GM19438 (cell line): ENCODE measurements around the gene SUPT20H.

Experiments used
- ATAC-seq: cut with Tn5 transposase; IDR thresholded peaks from one replicate; pipeline ENCODE4 v1.9.1; 2021; ENCODE audit warnings: low read depth; ENCODE audit not compliant: unreplicated experiment

SUPT20H gene

GRCh38 chr13:37058910-37059847, at the start of gene SUPT20H:
Gene SUPT20H (minus strand): TSS chr13:37059688. CDS start chr13:37051490, 8,198 bp downstream.
- peak; percentile 96 for ATAC-seq

GRCh38 chr13:37109051-37109678, 49.7 kb upstream of the SUPT20H start:
- no peak for ATAC-seq

- no peak for ATAC-seq
Measured at GRCh38 chr13:37107868-37108267, 48.4 kb upstream of the SUPT20H start.

- ATAC-seq: no peak
Measured at GRCh38 chr13:37107456-37107855, 48.0 kb upstream of the SUPT20H start.

GRCh38 chr13:37106642-37107041, 47.2 kb upstream of the SUPT20H start:
- ATAC-seq: no peak

GRCh38 chr13:37105251-37105714, 45.8 kb upstream of the SUPT20H start, which contains the start of gene CSNK1A1L:
Gene CSNK1A1L (minus strand): TSS chr13:37105664. CDS start chr13:37105256, 408 bp downstream.
- ATAC-seq: no peak

- no peak for ATAC-seq
Measured at GRCh38 chr13:37102896-37103295, 43.4 kb upstream of the SUPT20H start.

- ATAC-seq: no peak
Measured at GRCh38 chr13:37101201-37101600, 41.7 kb upstream of the SUPT20H start.

- ATAC-seq: no peak
Measured at GRCh38 chr13:37100731-37101130, 41.2 kb upstream of the SUPT20H start.

- no peak for ATAC-seq
Measured at GRCh38 chr13:37097076-37097475, 37.6 kb upstream of the SUPT20H start.

GRCh38 chr13:37094840-37095239, 35.4 kb upstream of the SUPT20H start:
- no peak for ATAC-seq

GRCh38 chr13:37094099-37094498, 34.6 kb upstream of the SUPT20H start:
- no peak for ATAC-seq

- ATAC-seq: no peak
Measured at GRCh38 chr13:37091835-37092234, 32.3 kb upstream of the SUPT20H start.

GRCh38 chr13:37090912-37091311, 31.4 kb upstream of the SUPT20H start:
- ATAC-seq: no peak

GRCh38 chr13:37089495-37089894, 30.0 kb upstream of the SUPT20H start:
- no peak for ATAC-seq

GRCh38 chr13:37087486-37087885, 28.0 kb upstream of the SUPT20H start:
- ATAC-seq: no peak

GRCh38 chr13:37085606-37086005, 26.1 kb upstream of the SUPT20H start:
- no peak for ATAC-seq

- no peak for ATAC-seq
Measured at GRCh38 chr13:37076818-37077217, 17.3 kb upstream of the SUPT20H start.

- no peak for ATAC-seq
Measured at GRCh38 chr13:37075164-37075563, 15.7 kb upstream of the SUPT20H start.

- no peak for ATAC-seq
Measured at GRCh38 chr13:37074703-37075102, 15.2 kb upstream of the SUPT20H start.

GRCh38 chr13:37072024-37072423, 12.5 kb upstream of the SUPT20H start:
- no peak for ATAC-seq

- no peak for ATAC-seq
Measured at GRCh38 chr13:37070956-37071355, 11.5 kb upstream of the SUPT20H start.
